ENCODE results near the gene OR1Q1. TPM values are rescaled to one million over a fixed set of nuclear protein-coding genes. Genes with fewer than 3 reads are reported as not detected.

The OR1Q1 gene
- polyA plus RNA-seq (2013, experiment 1 of 2): 0.04 TPM
- not detected for polyA plus RNA-seq (2013, experiment 2 of 2)

- no CpG with 5 or more reads among the region's 1 CpG for WGBS
- Histone ChIP-seq H3K27ac (ENCODE audit: low read length, poor library complexity, severe bottlenecking) (no peak within 1 kb of the TSS), H3K4me3 (ENCODE audit: insufficient read depth in 1 of 2, low read depth in 1 of 2, low read length in 2 of 2) (no peak within 1 kb of the TSS), H4K91ac (ENCODE audit: low read length) (no peak within 1 kb of the TSS), H2BK120ac (ENCODE audit: low read depth, low read length) (no peak within 1 kb of the TSS), H2AFZ (ENCODE audit: low read depth, low read length) (peak within 1 kb of the TSS; percentile 23), H3K36me3 (ENCODE audit: control insufficient read depth in 1 of 2, insufficient read depth in 2 of 2, low read depth in 1 of 2, low read length in 2 of 2) (no peaks in the 10 kb centered on the region), H2BK12ac (ENCODE audit: low read length in 2 of 2) (no peak within 1 kb of the TSS), H3K23ac (ENCODE audit: low read length in 2 of 2) (no peak within 1 kb of the TSS), H3K27me3 (ENCODE audit: control insufficient read depth in 1 of 2, insufficient read depth in 1 of 2, low read length in 2 of 2) (no peaks in the 10 kb centered on the region), H3K9me3 (ENCODE audit: control insufficient read depth, low read length) (no peaks in the 10 kb centered on the region), H2AK5ac (ENCODE audit: low read length, severe bottlenecking) (no peak within 1 kb of the TSS), H3K4me1 (ENCODE audit: control insufficient read depth, insufficient read depth, low read depth, low read length) (no peaks in the 10 kb centered on the region), H3K4me2 (ENCODE audit: low read length, poor library complexity, severe bottlenecking) (no peak within 1 kb of the TSS), H4K8ac (ENCODE audit: low read length) (no peak within 1 kb of the TSS), H2BK5ac (ENCODE audit: low read depth, low read length, poor library complexity, severe bottlenecking) (no peak within 1 kb of the TSS), H3K4ac (ENCODE audit: low read depth in 1 of 2, low read length in 2 of 2) (no peak within 1 kb of the TSS), H3K79me1 (replicated peaks; ENCODE audit: low read length, poor library complexity, severe bottlenecking) (no peaks in the 10 kb centered on the region), H3K9ac (ENCODE audit: low read length) (no peak within 1 kb of the TSS), H3K14ac (ENCODE audit: low read length in 2 of 2) (no peak within 1 kb of the TSS), H3K18ac (ENCODE audit: low read depth in 1 of 2, low read length in 2 of 2) (no peak within 1 kb of the TSS), H2BK15ac (ENCODE audit: low read depth, poor library complexity, severe bottlenecking) (no peak within 1 kb of the TSS)
- DNase-seq: no peak
These were observed at the start of gene OR1Q1 for GRCh38 chr9:122614362-122614761. TSS of gene OR1Q1 (plus strand) at chr9:122614738. CDS start at chr9:122614738, 0 bp downstream.

- no peak overlapping the region for H3K9ac ChIP-seq (ENCODE audit: low read length)
- no peaks in the 10 kb centered on the region for H3K27me3 ChIP-seq (ENCODE audit: control insufficient read depth in 1 of 2, insufficient read depth in 1 of 2, low read length in 2 of 2)
- no peaks in the 10 kb centered on the region for H3K4me1 ChIP-seq (ENCODE audit: control insufficient read depth, insufficient read depth, low read depth, low read length)
- H3K4me3 ChIP-seq (ENCODE audit: insufficient read depth in 1 of 2, low read depth in 1 of 2, low read length in 2 of 2): no peak overlapping the region
- H4K91ac ChIP-seq (ENCODE audit: low read length): no peak overlapping the region
- no peak overlapping the region for H3K4ac ChIP-seq (ENCODE audit: low read depth in 1 of 2, low read length in 2 of 2)
- H2BK120ac ChIP-seq (ENCODE audit: low read depth, low read length): no peak overlapping the region
- no peak overlapping the region for H2AFZ ChIP-seq (ENCODE audit: low read depth, low read length)
- H2BK15ac ChIP-seq (ENCODE audit: low read depth, poor library complexity, severe bottlenecking): no peak overlapping the region
- H3K9me3 ChIP-seq (ENCODE audit: control insufficient read depth, low read length): peaks cover 19% of the 10 kb centered on the region
- H3K23ac ChIP-seq (ENCODE audit: low read length in 2 of 2): no peak overlapping the region
- no peak overlapping the region for H2BK5ac ChIP-seq (ENCODE audit: low read depth, low read length, poor library complexity, severe bottlenecking)
- no peak overlapping the region for H4K8ac ChIP-seq (ENCODE audit: low read length)
- H3K4me2 ChIP-seq (ENCODE audit: low read length, poor library complexity, severe bottlenecking): no peak overlapping the region
- H3K79me1 ChIP-seq (replicated peaks; ENCODE audit: low read length, poor library complexity, severe bottlenecking): no peaks in the 10 kb centered on the region
- H3K27ac ChIP-seq (ENCODE audit: low read length, poor library complexity, severe bottlenecking): no peak overlapping the region
- H2BK12ac ChIP-seq (ENCODE audit: low read length in 2 of 2): no peak overlapping the region
- no peaks in the 10 kb centered on the region for H3K36me3 ChIP-seq (ENCODE audit: control insufficient read depth in 1 of 2, insufficient read depth in 2 of 2, low read depth in 1 of 2, low read length in 2 of 2)
- 77% methylated on average over 4 of the region's 4 CpGs for WGBS
- no peak for DNase-seq
- no peak overlapping the region for H2AK5ac ChIP-seq (ENCODE audit: low read length, severe bottlenecking)
- H3K18ac ChIP-seq (ENCODE audit: low read depth in 1 of 2, low read length in 2 of 2): no peak overlapping the region
- H3K14ac ChIP-seq (ENCODE audit: low read length in 2 of 2): no peak overlapping the region
These were observed 46.6 kb upstream of the OR1Q1 start for GRCh38 chr9:122567901-122568300.

GRCh38 chr9:122572456-122572855 lies 42.1 kb upstream of the OR1Q1 start:
- H3K23ac ChIP-seq (ENCODE audit: low read length in 2 of 2): no peak overlapping the region
- peaks cover 12% of the 10 kb centered on the region for H3K9me3 ChIP-seq (ENCODE audit: control insufficient read depth, low read length)
- H3K4me3 ChIP-seq (ENCODE audit: insufficient read depth in 1 of 2, low read depth in 1 of 2, low read length in 2 of 2): peak overlapping the region in 1 of 2 experiments; percentile 6
- H3K79me1 ChIP-seq (replicated peaks; ENCODE audit: low read length, poor library complexity, severe bottlenecking): no peaks in the 10 kb centered on the region
- no peak overlapping the region for H2AK5ac ChIP-seq (ENCODE audit: low read length, severe bottlenecking)
- H2AFZ ChIP-seq (ENCODE audit: low read depth, low read length): no peak overlapping the region
- H3K14ac ChIP-seq (ENCODE audit: low read length in 2 of 2): no peak overlapping the region
- H2BK5ac ChIP-seq (ENCODE audit: low read depth, low read length, poor library complexity, severe bottlenecking): no peak overlapping the region
- H3K36me3 ChIP-seq (ENCODE audit: control insufficient read depth in 1 of 2, insufficient read depth in 2 of 2, low read depth in 1 of 2, low read length in 2 of 2): no peaks in the 10 kb centered on the region
- H3K4me1 ChIP-seq (ENCODE audit: control insufficient read depth, insufficient read depth, low read depth, low read length): no peaks in the 10 kb centered on the region
- no peak overlapping the region for H3K4me2 ChIP-seq (ENCODE audit: low read length, poor library complexity, severe bottlenecking)
- no peak overlapping the region for H2BK120ac ChIP-seq (ENCODE audit: low read depth, low read length)
- H3K18ac ChIP-seq (ENCODE audit: low read depth in 1 of 2, low read length in 2 of 2): no peak overlapping the region
- no peak overlapping the region for H3K27ac ChIP-seq (ENCODE audit: low read length, poor library complexity, severe bottlenecking)
- H4K91ac ChIP-seq (ENCODE audit: low read length): no peak overlapping the region
- no peak overlapping the region for H2BK15ac ChIP-seq (ENCODE audit: low read depth, poor library complexity, severe bottlenecking)
- DNase-seq: no peak
- no peaks in the 10 kb centered on the region for H3K27me3 ChIP-seq (ENCODE audit: control insufficient read depth in 1 of 2, insufficient read depth in 1 of 2, low read length in 2 of 2)
- no peak overlapping the region for H3K9ac ChIP-seq (ENCODE audit: low read length)
- H4K8ac ChIP-seq (ENCODE audit: low read length): no peak overlapping the region
- 25% methylated on average over 2 of the region's 2 CpGs for WGBS
- no peak overlapping the region for H3K4ac ChIP-seq (ENCODE audit: low read depth in 1 of 2, low read length in 2 of 2)
- H2BK12ac ChIP-seq (ENCODE audit: low read length in 2 of 2): no peak overlapping the region

GRCh38 chr9:122579874-122580273 lies 34.7 kb upstream of the OR1Q1 start:
- H3K9me3 ChIP-seq (ENCODE audit: control insufficient read depth, low read length): peaks cover 9% of the 10 kb centered on the region
- no peak overlapping the region for H3K4ac ChIP-seq (ENCODE audit: low read depth in 1 of 2, low read length in 2 of 2)
- 48% methylated on average over 3 of the region's 5 CpGs for WGBS

More at GRCh38 chr9:122579874-122580273, 34.7 kb upstream of the OR1Q1 start:
- Histone ChIP-seq H3K9ac (ENCODE audit: low read length) (no peak overlapping the region), H3K18ac (ENCODE audit: low read depth in 1 of 2, low read length in 2 of 2) (no peak overlapping the region), H2AK5ac (ENCODE audit: low read length, severe bottlenecking) (no peak overlapping the region), H2BK15ac (ENCODE audit: low read depth, poor library complexity, severe bottlenecking) (no peak overlapping the region), H3K23ac (ENCODE audit: low read length in 2 of 2) (no peak overlapping the region), H3K27ac (ENCODE audit: low read length, poor library complexity, severe bottlenecking) (no peak overlapping the region), H3K27me3 (ENCODE audit: control insufficient read depth in 1 of 2, insufficient read depth in 1 of 2, low read length in 2 of 2) (no peaks in the 10 kb centered on the region), H2BK120ac (ENCODE audit: low read depth, low read length) (no peak overlapping the region), H3K14ac (ENCODE audit: low read length in 2 of 2) (no peak overlapping the region), H3K4me1 (ENCODE audit: control insufficient read depth, insufficient read depth, low read depth, low read length) (no peaks in the 10 kb centered on the region), H2BK12ac (ENCODE audit: low read length in 2 of 2) (no peak overlapping the region), H2AFZ (ENCODE audit: low read depth, low read length) (no peak overlapping the region), H3K4me3 (ENCODE audit: insufficient read depth in 1 of 2, low read depth in 1 of 2, low read length in 2 of 2) (no peak overlapping the region), H2BK5ac (ENCODE audit: low read depth, low read length, poor library complexity, severe bottlenecking) (no peak overlapping the region), H3K4me2 (ENCODE audit: low read length, poor library complexity, severe bottlenecking) (no peak overlapping the region), H3K36me3 (ENCODE audit: control insufficient read depth in 1 of 2, insufficient read depth in 2 of 2, low read depth in 1 of 2, low read length in 2 of 2) (no peaks in the 10 kb centered on the region), H3K79me1 (replicated peaks; ENCODE audit: low read length, poor library complexity, severe bottlenecking) (no peaks in the 10 kb centered on the region), H4K8ac (ENCODE audit: low read length) (no peak overlapping the region), H4K91ac (ENCODE audit: low read length) (no peak overlapping the region)
- no peak for DNase-seq

All from mesenchymal stem cell (in vitro differentiated cells and primary cell).